ENCODE data around the gene TBC1D3E.
"Not testable (repeated sequence)": the region's sequence is repeated elsewhere in the genome, so short reads cannot be mapped to it uniquely, and the experiment has no call there.

The TBC1D3E gene

GRCh38 chr17:38127651-38128050, at the start of gene TBC1D3E:
Gene TBC1D3E, plus strand, starts transcription at chr17:38127951. Its CDS starts 1,545 bp downstream, at chr17:38129496.
- not testable (repeated sequence) for DNase-seq

GRCh38 chr17:38087344-38087743, 40.4 kb upstream of the TBC1D3E start:
- not testable (repeated sequence) for DNase-seq

GRCh38 chr17:38088120-38088519, 39.6 kb upstream of the TBC1D3E start:
- DNase-seq, result not testable (repeated sequence)

- not testable (repeated sequence) for DNase-seq
Measured at GRCh38 chr17:38094059-38094694, 33.6 kb upstream of the TBC1D3E start.

- not testable (repeated sequence) for DNase-seq
Measured at GRCh38 chr17:38099262-38099661, 28.5 kb upstream of the TBC1D3E start.

GRCh38 chr17:38119829-38120228, 7.9 kb upstream of the TBC1D3E start:
- not testable (repeated sequence) for DNase-seq

- DNase-seq, result not testable (repeated sequence)
Measured at GRCh38 chr17:38134860-38135259, 7.1 kb downstream of the TBC1D3E start.

Measured in NCI-H510A (cell line).